HG03097 (cell line): ENCODE data around the gene TSPOAP1.
"Not testable (repeated sequence)": the region's sequence is repeated elsewhere in the genome, so short reads cannot be mapped to it uniquely, and the experiment has no call there.

Experiments
- ATAC-seq: cut with Tn5 transposase; IDR thresholded peaks from one replicate; pipeline ENCODE4 v1.9.1; 2021; ENCODE audit not compliant: unreplicated experiment, low FRiP score

Gene TSPOAP1

DNA sequence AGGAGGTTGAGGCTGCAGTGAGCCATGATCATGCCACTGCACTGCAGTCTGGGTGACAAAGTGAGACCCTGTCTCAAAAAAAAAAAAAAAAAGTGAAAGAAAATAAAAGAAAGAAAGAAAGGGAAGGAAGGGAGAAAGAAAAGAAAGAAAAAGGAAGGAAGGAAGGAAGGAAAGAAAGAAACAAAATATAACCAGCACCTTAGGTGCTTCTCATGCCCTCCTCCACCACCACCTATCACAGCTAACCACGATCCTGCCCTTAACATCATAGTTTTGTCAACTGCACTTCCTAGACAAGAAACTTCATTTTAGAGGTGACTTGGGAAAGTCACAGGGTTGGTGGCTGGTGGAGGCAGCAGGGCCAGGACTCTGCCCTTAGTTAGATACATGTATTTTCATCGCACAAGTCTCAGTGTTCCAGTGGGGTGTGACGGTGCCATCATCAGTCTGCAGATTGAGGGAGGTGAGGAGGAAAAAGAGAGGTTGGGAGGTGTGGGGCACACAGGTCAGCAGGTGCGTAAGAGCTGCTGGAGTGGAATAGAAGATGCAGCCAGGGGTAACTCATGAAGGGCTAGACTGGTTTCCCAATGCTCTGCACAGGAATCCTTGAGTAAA is 13.4 kb upstream of the TSPOAP1 start:
- ATAC-seq = no peak

DNA sequence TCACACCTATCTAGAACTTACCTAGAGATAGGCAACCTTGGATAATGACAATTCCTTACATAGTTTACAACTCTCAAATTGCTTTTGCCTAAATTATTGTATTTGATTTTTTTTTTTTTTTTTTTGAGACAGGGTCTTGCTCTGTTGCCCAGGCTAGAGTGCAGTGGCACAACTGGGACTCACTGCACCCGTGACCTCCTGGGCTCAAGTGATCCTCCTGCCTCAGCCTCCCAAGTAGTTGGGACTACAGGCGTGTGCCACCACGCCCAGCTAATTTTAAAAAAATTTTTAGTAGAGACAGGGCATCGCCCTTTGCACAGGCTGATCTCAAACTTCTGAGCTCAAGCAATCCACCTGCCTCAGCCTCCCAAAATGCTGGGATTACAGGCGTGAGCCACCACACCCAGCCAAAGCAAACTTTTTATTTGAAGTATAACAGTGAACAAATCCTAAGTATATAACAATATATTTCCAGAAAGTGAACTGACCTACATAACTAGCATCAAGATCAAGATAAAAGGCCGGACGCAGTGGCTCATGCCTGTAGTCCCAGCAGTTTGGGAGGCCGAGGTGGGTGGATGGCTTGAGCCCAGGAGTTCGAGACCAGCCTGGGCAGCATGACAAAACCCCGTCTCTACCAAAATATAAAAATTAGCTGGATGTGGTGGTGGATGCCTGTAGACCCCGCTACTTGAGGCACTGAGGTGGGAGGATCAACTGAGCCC is 12.7 kb upstream of the TSPOAP1 start:
- not testable (repeated sequence) for ATAC-seq

DNA sequence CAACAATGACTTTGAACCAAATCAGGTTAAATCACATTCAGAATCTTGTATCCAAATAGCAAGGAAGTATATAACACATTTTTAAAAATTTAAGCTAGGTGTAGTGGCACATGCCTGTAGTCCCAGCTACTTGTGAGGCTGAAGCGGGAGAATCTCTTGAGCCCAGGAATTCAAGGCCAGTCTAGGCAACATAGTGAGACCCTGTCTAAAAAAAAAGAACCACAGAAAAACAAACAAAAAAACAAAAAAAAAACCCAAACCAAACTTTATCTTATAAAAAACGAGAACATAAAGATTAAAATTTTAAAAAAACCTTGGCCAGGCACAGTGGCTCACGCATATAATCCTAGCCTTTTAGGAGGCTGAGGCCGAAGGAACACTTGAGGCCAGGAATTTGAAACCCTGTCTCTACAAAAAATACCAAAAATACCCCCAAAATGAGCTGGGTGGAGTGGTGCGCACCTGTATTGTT is 11.8 kb upstream of the TSPOAP1 start:
- ATAC-seq = no peak

GRCh38 chr17:58339755-58340404 is 11.3 kb upstream of the TSPOAP1 start:
- no peak for ATAC-seq

- ATAC-seq = peak; percentile 28
Measured at GRCh38 chr17:58338841-58339754, 10.5 kb upstream of the TSPOAP1 start.

GRCh38 chr17:58338454-58338840 is 9.9 kb upstream of the TSPOAP1 start:
- ATAC-seq = no peak

DNA sequence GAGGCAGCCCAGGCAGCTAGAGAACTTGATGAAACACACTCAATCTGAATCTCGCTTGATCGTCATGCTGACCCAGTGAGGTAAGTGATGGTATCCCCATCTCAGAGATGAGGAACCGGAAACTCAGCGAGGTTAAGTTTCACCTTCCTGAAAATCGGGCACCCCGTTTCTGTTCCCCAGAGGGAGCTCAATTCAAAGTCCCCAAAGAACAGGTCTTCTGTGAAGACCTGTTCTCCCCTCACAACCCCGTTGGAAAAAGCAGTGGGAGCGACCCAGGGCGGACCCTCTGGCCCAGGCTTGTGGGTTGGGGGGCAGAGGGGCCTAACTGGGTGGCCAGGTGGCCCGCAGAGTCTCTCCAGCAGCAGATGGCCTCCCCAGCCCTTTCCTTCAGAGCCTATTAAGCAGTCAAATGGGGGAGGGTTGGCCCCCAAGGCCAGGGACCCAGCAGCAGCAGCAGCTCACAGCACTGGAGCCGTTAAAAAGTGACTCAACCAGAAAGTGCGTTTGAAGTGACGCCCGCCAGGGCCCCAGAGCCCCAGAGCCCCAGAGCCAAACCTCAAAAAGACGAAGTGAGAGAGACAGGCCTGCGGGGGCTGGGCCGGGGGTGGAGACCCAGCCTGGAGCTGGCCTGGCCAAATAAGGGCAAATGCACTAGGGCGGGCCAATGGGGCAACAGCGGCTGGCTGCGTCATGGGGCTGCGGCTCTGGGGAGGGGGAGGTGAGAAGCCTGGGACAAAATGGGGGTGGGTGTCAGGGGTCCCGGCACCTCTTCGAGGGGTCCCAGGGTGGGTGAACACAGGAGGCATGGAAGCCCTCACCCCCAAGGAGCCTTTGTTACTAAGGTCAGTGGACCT is 9.2 kb upstream of the TSPOAP1 start:
- ATAC-seq = peak; percentile 50

DNA sequence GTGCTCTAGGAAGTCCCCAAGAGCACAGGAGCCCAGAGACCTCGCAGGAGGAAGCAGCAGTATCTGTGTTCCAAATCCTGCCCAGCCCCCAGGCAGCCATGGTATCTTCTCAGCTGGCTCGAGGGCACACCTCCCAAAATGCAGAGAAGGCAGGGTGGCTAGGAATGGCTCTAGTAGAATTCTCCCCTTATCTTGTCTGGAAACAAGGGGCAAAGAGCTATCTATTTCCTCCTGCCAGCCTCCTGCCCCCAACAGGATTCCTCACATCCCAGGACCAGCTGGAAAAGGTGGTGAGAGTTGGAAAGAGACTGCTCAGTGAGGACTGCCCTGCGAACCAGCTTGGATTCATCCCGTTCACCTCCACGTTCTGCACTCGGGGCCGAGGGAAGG is 8.6 kb upstream of the TSPOAP1 start:
- no peak for ATAC-seq

- ATAC-seq = no peak
Measured at GRCh38 chr17:58336456-58337209, 8.0 kb upstream of the TSPOAP1 start.

GRCh38 chr17:58335779-58336455 is 7.3 kb upstream of the TSPOAP1 start:
- ATAC-seq = no peak

GRCh38 chr17:58335061-58335731 is 6.6 kb upstream of the TSPOAP1 start:
- no peak for ATAC-seq

GRCh38 chr17:58334661-58335060 is 6.1 kb upstream of the TSPOAP1 start:
- no peak for ATAC-seq

DNA sequence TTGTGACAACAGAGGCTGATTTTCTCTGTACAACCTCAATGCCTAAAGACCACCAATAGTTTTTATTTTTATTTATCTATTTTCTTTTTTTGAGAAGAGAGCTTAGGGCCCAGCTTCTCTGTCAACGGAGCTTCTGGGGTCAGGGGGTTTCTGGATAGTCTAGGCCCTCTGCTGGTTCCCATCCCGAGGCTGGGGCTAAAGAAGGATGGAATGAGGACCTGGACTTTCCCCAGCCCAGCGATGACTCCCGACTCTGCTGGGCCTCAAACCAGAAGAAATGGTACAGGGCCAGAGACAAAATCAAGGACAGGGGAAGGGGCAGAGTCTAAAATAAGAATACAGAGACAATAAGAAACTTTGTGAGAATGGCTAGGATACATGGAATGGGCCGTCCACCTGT is 5.7 kb upstream of the TSPOAP1 start:
- ATAC-seq = no peak

GRCh38 chr17:58333736-58334207 is 5.2 kb upstream of the TSPOAP1 start:
- ATAC-seq = no peak

DNA sequence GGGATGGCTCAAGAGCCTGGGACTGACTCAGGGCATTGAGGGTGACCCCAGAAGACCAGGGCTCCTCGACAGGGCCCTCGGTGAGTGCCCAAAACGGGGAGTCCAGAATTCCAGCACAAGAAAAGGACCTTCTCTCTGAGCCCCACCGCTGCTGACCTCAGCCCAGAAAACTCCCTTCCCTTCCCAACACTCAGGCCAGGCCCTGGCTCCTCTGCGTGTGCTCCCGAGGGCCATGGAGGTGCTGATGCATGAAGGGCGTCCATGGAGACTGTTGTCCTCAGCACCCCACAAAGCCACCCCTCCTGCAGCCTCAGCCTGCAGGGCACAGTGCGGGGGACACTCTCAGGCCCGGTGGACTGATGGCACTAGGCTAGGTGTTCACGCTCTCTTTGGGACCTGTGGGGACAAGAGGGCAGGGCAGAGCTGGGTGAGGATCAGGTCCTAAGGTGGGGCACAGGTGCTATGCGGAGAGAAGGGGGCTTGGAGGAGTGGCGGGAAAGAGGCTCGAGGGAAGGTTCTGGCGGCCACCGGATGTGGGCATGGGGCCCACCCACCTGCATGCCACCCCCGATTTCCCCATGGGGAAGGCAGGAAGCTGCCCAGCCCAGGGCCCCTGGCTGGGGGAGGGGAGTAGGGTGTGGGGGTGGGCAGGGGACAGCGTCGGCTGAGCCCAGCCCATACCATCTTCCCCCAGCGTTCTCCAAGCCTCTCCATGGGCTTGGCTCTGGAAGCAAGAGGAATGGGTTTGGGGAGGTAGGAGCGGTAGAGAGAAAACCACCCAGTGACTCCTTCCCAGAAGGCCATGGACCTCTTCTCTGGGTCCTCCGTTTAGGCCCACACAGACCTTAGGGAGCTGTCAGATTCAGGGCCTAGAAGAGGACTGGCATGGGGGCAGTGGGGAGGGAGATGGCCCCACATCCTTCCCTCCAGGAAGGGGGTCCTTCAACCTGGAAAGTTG is 4.5 kb upstream of the TSPOAP1 start:
- ATAC-seq = no peak

DNA sequence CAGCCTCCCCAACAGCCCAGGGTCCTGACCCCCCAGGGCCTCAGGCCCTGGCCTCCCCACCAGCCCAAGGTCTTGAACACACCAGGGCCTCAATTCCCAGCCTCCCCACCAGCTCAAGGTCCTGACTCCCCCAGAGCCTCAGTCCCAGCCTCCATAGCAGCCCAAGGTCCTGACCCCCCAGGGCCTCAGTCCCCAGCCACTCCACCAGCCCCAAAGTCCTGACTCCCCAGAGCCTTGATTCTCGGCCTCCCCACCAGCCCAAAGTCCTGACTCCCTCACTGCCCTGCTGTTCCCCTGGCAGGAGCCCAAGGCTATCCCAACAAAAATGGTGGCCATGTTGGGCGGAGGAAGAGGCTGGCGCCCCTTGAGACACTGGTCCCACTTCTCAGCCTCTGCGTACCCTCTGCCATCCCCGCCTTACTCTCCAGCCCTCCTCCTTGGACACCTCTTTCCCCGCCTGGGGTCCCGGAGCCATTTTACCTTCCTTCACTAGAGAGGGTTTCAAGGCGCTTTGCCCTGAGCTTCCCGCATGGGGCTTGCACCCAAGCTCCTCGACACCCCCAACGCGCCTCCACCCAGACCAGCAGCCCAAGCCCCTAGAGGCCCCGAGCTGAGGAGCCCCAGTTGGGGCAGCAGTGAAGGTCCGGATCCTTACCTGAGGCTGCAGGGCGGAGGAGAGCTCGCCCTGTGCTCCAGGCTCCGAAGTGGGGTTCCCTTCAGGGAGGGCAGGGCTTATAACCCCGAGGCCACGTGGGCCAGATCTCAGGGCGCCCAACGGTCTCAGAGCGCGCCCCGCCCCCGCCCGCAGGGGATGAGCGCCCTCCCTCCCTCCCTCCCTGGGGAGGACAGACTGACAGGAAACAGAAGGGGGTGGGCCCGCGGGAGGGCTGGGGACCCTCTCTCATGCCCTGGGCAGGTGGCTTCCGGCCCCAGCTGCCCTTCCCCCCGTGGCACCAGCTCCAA is 3.5 kb upstream of the TSPOAP1 start:
- no peak for ATAC-seq
